ENCODE data around the gene KRTAP4-12.
"Not testable (repeated sequence)": the region's sequence is repeated elsewhere in the genome, so short reads cannot be mapped to it uniquely, and the experiment has no call there.

KRTAP4-12 gene

DNA sequence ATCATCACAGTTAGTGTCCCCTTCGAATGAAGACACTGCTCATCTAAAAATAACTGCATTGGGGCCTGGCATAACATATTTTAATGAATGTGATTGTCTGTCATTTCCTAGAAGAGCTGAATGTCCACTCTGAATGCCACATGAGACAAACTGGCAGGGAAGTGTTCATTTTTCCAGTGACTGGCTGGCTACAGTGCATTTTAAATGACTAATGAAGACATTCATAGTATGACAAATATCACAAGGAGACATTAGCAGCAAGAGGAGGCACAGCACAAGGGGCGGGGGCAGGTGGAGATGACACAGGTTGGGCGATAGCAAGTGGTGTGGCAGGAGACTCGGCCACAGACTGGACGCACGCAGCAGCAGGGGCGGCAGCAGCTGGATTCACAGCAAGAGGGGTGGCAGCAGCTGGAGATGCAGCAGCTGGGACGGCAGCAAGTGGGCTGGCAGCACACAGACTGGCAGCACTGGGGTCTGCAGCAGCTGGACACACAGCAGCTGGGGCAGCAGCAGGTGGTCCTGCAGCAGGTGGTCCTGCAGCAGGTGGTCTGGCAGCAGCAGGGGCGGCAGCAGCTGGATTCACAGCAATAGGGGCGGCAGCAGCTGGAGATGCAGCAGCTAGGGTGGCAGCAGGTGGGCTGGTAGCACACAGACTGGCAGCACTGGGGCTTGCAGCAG is 25.1 kb upstream of the KRTAP4-12 start:
- not testable (repeated sequence) for H3K27me3 ChIP-seq (ENCODE audit: control insufficient read depth in 1 of 2, insufficient read depth in 2 of 2, low read length in 2 of 2); H3K4me3 ChIP-seq (ENCODE audit: low read depth in 1 of 2, low read length in 2 of 2); H3K9me3 ChIP-seq (ENCODE audit: control insufficient read depth in 1 of 2, low read length in 2 of 2); H3K4me1 ChIP-seq (ENCODE audit: control insufficient read depth in 1 of 2, insufficient read depth in 2 of 2, low read length in 2 of 2); H3K36me3 ChIP-seq (ENCODE audit: control insufficient read depth in 1 of 2, insufficient read depth in 2 of 2, low read length in 2 of 2); H3K27ac ChIP-seq (ENCODE audit: low read depth, low read length); H3K9ac ChIP-seq (ENCODE audit: low read depth in 1 of 2, low read length in 2 of 2)

DNA sequence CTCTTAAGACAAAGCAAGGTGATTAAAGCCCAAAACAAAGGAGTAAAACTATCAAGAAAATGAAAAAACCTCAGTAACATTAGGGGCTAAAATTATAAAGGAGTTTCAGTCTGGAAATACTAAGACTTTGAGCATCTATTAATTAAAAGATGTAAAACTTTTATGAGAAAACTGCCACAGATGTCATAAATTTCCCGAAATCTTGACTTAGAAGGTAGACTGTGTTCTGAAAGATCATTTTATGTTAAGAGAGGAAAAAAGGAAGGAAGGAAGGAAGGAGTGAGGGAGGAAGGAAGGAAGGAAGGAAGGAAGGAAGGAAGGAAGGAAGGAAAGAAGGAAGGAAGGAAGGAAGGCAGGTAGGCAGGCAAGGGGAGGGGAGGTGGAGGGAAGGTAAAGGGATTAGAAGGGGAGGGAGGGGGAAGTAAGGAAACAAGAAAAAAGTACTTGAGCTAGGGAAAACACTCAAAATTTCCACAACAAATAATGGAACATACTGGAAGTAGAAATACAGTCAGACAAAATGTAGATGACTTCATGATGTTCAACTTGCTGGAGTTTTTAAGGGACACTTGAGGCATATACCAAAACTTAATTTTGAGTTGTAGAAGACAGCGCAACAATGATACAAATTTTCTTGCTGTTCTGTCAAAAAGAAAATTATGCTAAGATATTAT is 23.7 kb upstream of the KRTAP4-12 start:
- H3K9me3 ChIP-seq (ENCODE audit: control insufficient read depth in 1 of 2, low read length in 2 of 2) = peaks cover 0 to 6% of the 10 kb centered on the region in 2 donors
- H3K4me3 ChIP-seq (ENCODE audit: low read depth in 1 of 2, low read length in 2 of 2) = no peak overlapping the region
- H3K9ac ChIP-seq (ENCODE audit: low read depth in 1 of 2, low read length in 2 of 2) = no peak overlapping the region
- no peaks in the 10 kb centered on the region for H3K27me3 ChIP-seq (ENCODE audit: control insufficient read depth in 1 of 2, insufficient read depth in 2 of 2, low read length in 2 of 2)
- H3K36me3 ChIP-seq (ENCODE audit: control insufficient read depth in 1 of 2, insufficient read depth in 2 of 2, low read length in 2 of 2) = no peaks in the 10 kb centered on the region
- H3K4me1 ChIP-seq (ENCODE audit: control insufficient read depth in 1 of 2, insufficient read depth in 2 of 2, low read length in 2 of 2) = no peaks in the 10 kb centered on the region
- H3K27ac ChIP-seq (ENCODE audit: low read depth, low read length) = no peak overlapping the region

DNA sequence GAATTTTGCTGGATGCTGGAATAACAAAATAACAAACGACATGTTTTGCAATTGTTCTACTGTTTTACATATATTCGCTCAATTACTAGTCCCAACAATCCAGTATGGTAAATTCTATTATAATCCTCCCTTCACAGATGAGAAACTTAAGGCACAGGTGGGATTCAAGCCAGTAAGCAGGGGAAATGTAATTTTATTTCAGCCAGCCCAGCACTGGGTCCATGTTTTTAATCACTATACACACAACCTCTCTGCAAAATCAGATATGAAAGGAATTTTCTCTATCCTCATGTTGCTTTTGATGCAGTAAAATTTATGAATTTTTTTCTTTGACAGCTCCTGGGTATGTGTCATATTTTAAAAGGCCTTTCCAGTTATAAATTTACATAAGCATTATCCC is 21.3 kb upstream of the KRTAP4-12 start:
- no peak overlapping the region for H3K27ac ChIP-seq (ENCODE audit: low read depth, low read length)
- H3K9me3 ChIP-seq (ENCODE audit: control insufficient read depth in 1 of 2, low read length in 2 of 2) = peaks cover 0 to 6% of the 10 kb centered on the region in 2 donors
- no peaks in the 10 kb centered on the region for H3K36me3 ChIP-seq (ENCODE audit: control insufficient read depth in 1 of 2, insufficient read depth in 2 of 2, low read length in 2 of 2)
- no peak overlapping the region for H3K9ac ChIP-seq (ENCODE audit: low read depth in 1 of 2, low read length in 2 of 2)
- no peaks in the 10 kb centered on the region for H3K4me1 ChIP-seq (ENCODE audit: control insufficient read depth in 1 of 2, insufficient read depth in 2 of 2, low read length in 2 of 2)
- no peak overlapping the region for H3K4me3 ChIP-seq (ENCODE audit: low read depth in 1 of 2, low read length in 2 of 2)
- H3K27me3 ChIP-seq (ENCODE audit: control insufficient read depth in 1 of 2, insufficient read depth in 2 of 2, low read length in 2 of 2) = no peaks in the 10 kb centered on the region

DNA sequence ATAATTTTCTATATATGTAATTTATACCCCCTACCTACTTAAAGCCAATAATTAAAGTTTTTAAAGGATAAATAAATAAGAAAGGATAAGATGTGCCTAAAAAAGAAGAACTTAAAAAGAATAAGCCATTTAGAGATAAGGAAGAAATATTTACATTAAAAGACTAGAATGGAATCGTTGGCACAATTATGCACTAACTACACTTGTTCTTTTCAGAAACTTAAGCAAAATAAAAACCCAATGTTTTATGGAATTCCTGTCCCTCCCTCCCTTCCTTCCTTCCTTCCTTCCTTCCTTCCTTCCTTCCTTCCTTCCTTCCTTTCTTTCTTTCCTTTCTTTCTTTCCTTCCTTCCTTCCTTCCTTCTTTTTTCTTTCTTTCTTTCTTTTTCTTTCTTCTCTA is 20.9 kb upstream of the KRTAP4-12 start:
- no peak overlapping the region for H3K27ac ChIP-seq (ENCODE audit: low read depth, low read length)
- no peaks in the 10 kb centered on the region for H3K4me1 ChIP-seq (ENCODE audit: control insufficient read depth in 1 of 2, insufficient read depth in 2 of 2, low read length in 2 of 2)
- peaks cover 0 to 6% of the 10 kb centered on the region in 2 donors for H3K9me3 ChIP-seq (ENCODE audit: control insufficient read depth in 1 of 2, low read length in 2 of 2)
- H3K27me3 ChIP-seq (ENCODE audit: control insufficient read depth in 1 of 2, insufficient read depth in 2 of 2, low read length in 2 of 2) = no peaks in the 10 kb centered on the region
- H3K36me3 ChIP-seq (ENCODE audit: control insufficient read depth in 1 of 2, insufficient read depth in 2 of 2, low read length in 2 of 2) = no peaks in the 10 kb centered on the region
- no peak overlapping the region for H3K9ac ChIP-seq (ENCODE audit: low read depth in 1 of 2, low read length in 2 of 2)
- H3K4me3 ChIP-seq (ENCODE audit: low read depth in 1 of 2, low read length in 2 of 2) = no peak overlapping the region

DNA sequence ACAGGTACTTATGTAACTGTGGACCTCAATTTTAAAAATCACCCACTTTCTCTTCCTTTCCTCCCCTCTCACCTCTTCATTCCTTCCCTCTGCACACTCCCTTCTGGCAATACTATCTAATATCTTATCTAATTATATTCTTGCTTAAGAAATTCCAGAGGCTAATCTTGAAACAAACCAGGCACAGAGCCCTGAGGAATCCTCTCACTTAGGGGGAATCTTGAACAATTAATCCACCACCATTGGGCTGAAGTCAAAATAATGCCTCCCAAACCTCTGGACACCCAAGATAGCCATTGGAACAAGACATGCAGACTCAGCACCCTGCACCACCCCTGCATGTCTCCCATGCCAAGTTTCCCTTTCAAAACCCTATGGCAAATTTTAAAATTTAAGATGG is 17.4 kb upstream of the KRTAP4-12 start:
- Histone ChIP-seq H3K9ac (ENCODE audit: low read depth in 1 of 2, low read length in 2 of 2) (no peak overlapping the region), H3K9me3 (ENCODE audit: control insufficient read depth in 1 of 2, low read length in 2 of 2) (peaks cover 0 to 6% of the 10 kb centered on the region in 2 donors), H3K27me3 (ENCODE audit: control insufficient read depth in 1 of 2, insufficient read depth in 2 of 2, low read length in 2 of 2) (no peaks in the 10 kb centered on the region), H3K36me3 (ENCODE audit: control insufficient read depth in 1 of 2, insufficient read depth in 2 of 2, low read length in 2 of 2) (no peaks in the 10 kb centered on the region), H3K4me3 (ENCODE audit: low read depth in 1 of 2, low read length in 2 of 2) (no peak overlapping the region), H3K4me1 (ENCODE audit: control insufficient read depth in 1 of 2, insufficient read depth in 2 of 2, low read length in 2 of 2) (no peaks in the 10 kb centered on the region), H3K27ac (ENCODE audit: low read depth, low read length) (no peak overlapping the region)

DNA sequence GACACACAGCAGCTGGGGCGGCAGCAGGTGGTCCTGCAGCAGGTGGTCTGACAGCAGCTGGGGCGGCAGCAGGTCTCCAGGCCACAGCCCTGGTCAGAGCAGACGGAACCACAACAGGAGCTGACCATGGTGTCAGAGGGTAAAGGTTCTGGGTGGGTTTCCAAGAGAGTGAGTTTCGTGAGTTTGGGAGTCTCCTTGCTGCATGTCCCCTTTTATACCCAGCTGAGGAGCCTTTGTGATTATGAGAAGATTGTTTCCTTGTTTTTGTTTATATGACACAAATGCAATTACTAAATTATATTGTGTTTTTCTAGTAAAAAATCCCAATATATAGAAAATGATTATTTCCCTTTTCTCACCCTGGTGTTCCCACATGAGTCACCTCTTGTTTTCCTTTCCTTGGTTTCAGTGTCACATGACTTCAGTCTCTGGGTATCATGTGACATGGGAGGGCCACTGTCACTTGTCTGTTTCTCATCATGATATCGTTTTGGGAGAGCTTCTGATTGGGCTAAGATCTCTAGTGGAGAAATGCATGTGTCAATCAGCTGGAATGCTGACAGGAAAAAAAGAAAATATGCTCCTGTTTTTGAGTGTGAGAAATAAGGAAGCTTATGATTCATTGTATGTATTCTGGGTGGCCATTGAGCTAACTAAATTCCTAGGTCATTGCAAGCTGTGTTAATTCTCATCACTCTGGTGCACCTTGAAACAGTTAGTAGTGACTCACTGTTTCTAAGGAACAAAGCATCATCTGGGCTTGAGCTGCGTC is 16.6 kb upstream of the KRTAP4-12 start, which contains the start of gene KRTAP4-6:
Gene KRTAP4-6, minus strand, starts transcription at position 185 of the 772 bp plus-strand sequence. Its CDS starts 57 bp downstream, at position 128.
- no peaks in the 10 kb centered on the region for H3K4me1 ChIP-seq (ENCODE audit: control insufficient read depth in 1 of 2, insufficient read depth in 2 of 2, low read length in 2 of 2)
- H3K9ac ChIP-seq (ENCODE audit: low read depth in 1 of 2, low read length in 2 of 2) = no peak within 1 kb of the TSS
- no peak within 1 kb of the TSS for H3K27ac ChIP-seq (ENCODE audit: low read depth, low read length)
- H3K36me3 ChIP-seq (ENCODE audit: control insufficient read depth in 1 of 2, insufficient read depth in 2 of 2, low read length in 2 of 2) = no peaks in the 10 kb centered on the region
- no peak within 1 kb of the TSS for H3K4me3 ChIP-seq (ENCODE audit: low read depth in 1 of 2, low read length in 2 of 2)
- H3K9me3 ChIP-seq (ENCODE audit: control insufficient read depth in 1 of 2, low read length in 2 of 2) = peaks cover 0 to 6% of the 10 kb centered on the region in 2 donors
- no peaks in the 10 kb centered on the region for H3K27me3 ChIP-seq (ENCODE audit: control insufficient read depth in 1 of 2, insufficient read depth in 2 of 2, low read length in 2 of 2)

DNA sequence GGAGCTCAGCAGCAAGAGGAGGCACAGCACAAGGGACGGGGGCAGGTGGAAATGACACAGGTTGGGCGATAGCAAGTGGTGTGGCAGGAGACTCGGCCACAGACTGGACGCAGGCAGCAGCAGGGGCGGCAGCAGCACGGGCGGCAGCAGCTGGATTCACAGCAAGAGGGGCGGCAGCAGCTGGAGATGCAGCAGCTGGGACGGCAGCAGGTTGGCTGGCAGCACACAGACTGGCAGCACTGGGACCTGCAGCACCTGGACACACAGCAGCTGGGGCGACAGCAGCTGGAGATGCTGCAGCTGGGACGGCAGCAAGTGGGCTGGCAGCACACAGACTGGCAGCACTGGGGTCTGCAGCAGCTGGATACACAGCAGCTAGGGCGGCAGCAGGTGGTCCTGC is 15.9 kb upstream of the KRTAP4-12 start:
- H3K4me1 ChIP-seq (ENCODE audit: control insufficient read depth in 1 of 2, insufficient read depth in 2 of 2, low read length in 2 of 2); H3K9ac ChIP-seq (ENCODE audit: low read depth in 1 of 2, low read length in 2 of 2); H3K36me3 ChIP-seq (ENCODE audit: control insufficient read depth in 1 of 2, insufficient read depth in 2 of 2, low read length in 2 of 2); H3K9me3 ChIP-seq (ENCODE audit: control insufficient read depth in 1 of 2, low read length in 2 of 2); H3K27ac ChIP-seq (ENCODE audit: low read depth, low read length); H3K27me3 ChIP-seq (ENCODE audit: control insufficient read depth in 1 of 2, insufficient read depth in 2 of 2, low read length in 2 of 2); H3K4me3 ChIP-seq (ENCODE audit: low read depth in 1 of 2, low read length in 2 of 2): not testable (repeated sequence)

DNA sequence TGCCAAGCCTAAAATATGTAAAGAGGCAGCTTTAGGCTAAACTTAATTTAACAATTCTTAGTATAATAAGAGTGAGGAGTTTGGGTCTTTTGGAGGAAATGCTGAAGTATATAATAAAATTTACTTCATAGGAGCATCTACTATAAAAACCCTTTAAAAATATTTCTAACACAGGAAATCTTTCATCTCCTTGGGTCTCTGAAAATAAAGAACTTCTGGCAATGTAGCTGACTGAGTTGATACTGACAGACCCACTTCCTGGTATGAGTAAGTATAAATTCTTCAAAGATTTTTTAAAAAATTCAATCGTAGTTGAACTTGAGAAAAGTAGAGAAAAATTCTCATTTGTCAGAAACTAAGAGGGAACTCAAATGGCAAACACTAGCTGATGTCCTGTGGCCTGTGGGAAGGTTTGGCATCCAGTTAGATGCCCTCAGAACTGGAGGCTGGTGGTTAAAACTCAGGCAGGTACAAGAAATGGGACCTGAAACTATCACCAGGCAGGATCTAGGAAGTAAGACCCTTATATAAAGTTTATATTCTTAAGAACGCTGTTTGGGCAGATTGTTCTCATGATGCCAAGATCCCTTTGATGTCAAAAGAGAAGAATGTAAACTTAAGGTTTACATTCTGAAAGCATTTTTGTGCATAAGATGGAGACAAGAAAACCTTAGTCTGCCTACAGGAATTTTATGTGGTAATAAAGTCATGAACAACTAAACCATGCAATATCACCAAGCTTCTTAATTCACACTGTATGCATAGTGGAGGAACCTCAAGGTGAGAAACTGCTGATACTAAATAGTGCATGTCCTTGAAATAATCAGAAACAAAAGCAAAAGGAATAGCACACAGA is 10.1 kb upstream of the KRTAP4-12 start:
- no peak overlapping the region for H3K9ac ChIP-seq (ENCODE audit: low read depth in 1 of 2, low read length in 2 of 2)
- no peaks in the 10 kb centered on the region for H3K27me3 ChIP-seq (ENCODE audit: control insufficient read depth in 1 of 2, insufficient read depth in 2 of 2, low read length in 2 of 2)

DNA sequence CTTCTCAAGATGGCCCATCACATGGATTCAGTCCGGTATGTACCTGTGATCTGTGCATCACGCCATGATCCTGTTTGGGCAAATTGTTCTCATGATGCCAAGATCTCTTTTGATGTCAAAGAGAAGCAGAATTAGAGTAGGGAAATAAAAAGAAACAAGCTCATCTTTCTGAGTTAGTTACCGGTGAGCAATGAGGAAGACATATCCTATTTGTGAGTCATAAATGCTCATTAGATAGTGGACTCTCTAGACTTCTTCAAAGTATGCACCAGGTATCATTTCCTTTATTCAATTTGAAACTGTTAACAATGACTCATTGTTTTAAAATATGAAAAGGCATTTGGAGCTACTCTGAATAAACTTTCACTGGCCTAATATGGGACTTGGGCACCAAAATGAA is 8.0 kb upstream of the KRTAP4-12 start:
- H3K9ac ChIP-seq (ENCODE audit: low read depth in 1 of 2, low read length in 2 of 2) = no peak overlapping the region
- H3K4me3 ChIP-seq (ENCODE audit: low read depth in 1 of 2, low read length in 2 of 2) = no peak overlapping the region
- H3K27me3 ChIP-seq (ENCODE audit: control insufficient read depth in 1 of 2, insufficient read depth in 2 of 2, low read length in 2 of 2) = no peaks in the 10 kb centered on the region
- H3K27ac ChIP-seq (ENCODE audit: low read depth, low read length) = no peak overlapping the region
- H3K9me3 ChIP-seq (ENCODE audit: control insufficient read depth in 1 of 2, low read length in 2 of 2) = no peaks in the 10 kb centered on the region
- H3K4me1 ChIP-seq (ENCODE audit: control insufficient read depth in 1 of 2, insufficient read depth in 2 of 2, low read length in 2 of 2) = no peaks in the 10 kb centered on the region
- no peaks in the 10 kb centered on the region for H3K36me3 ChIP-seq (ENCODE audit: control insufficient read depth in 1 of 2, insufficient read depth in 2 of 2, low read length in 2 of 2)

More for the DNA sequence above, 10.1 kb upstream of the KRTAP4-12 start:
- Histone ChIP-seq H3K36me3 (ENCODE audit: control insufficient read depth in 1 of 2, insufficient read depth in 2 of 2, low read length in 2 of 2) (no peaks in the 10 kb centered on the region), H3K4me3 (ENCODE audit: low read depth in 1 of 2, low read length in 2 of 2) (no peak overlapping the region), H3K9me3 (ENCODE audit: control insufficient read depth in 1 of 2, low read length in 2 of 2) (no peaks in the 10 kb centered on the region), H3K4me1 (ENCODE audit: control insufficient read depth in 1 of 2, insufficient read depth in 2 of 2, low read length in 2 of 2) (no peaks in the 10 kb centered on the region), H3K27ac (ENCODE audit: low read depth, low read length) (no peak overlapping the region)
